GM12864 (cell line): ENCODE measurements around the gene PTAR1.
"Not testable (repeated sequence)": the region's sequence is repeated elsewhere in the genome, so short reads cannot be mapped to it uniquely, and the experiment has no call there.

ENCODE experiments used
- DNase-seq: peaks from one replicate; pipeline ENCODE4 v3.0.0-alpha.2; 2011; ENCODE audit warnings: low read depth
- H3K4me3 ChIP-seq: 2 replicates; pipeline ENCODE4 v1.5.1; 2011; ENCODE audit warnings: mild to moderate bottlenecking, low read depth, low read length, control low read depth
- TF ChIP-seq, protein P1 (sequence below): IDR thresholded peaks from 2 replicates; pipeline ENCODE4 v1.5.1; 2011; ENCODE audit warnings: low read depth, mild to moderate bottlenecking, moderate library complexity, low read length, control low read depth, inconsistent platforms; ENCODE audit errors: missing control alignments

PTAR1 gene

DNA sequence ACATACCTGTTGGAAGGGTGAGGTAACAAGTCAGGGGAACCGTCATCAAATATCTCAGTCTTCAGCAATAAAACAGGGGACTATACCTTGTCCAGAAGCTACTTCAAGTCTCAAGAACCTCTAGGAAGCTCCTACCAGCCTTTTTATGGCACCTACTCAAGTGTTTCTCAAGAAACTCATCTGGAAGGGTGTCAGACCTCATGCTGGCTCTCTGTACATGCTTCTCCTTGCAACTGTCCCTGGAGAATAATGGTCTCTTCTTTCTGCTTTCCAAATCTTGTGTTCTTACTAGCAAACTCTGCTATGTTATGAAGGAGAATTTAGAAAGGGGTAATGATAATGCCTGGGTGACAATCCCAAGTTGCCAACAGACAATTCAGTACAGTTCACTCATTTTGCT is 8.3 kb upstream of the PTAR1 start:
- DNase-seq: no peak

DNA sequence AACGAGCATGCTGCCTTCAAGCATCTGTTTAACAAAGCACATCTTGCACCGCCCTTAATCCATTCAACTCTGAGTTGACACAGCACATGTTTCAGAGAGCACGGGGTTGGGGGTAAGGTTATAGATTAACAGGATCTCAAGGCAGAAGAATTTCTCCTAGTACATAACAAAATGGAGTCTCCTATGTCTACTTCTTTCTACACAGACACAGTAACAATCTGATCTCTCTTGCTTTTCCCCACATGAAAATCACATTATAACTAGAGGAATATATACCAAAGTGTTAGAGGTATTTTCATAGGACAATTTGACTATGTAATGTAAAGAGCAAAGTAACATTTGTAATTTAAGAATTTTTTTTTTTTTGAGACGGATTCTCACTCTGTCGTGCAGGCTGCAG is 4.1 kb upstream of the PTAR1 start:
- DNase-seq, H3K4me3 ChIP-seq: not testable (repeated sequence)

More for the DNA sequence above, 8.3 kb upstream of the PTAR1 start:
- TF ChIP-seq, protein P1, sequence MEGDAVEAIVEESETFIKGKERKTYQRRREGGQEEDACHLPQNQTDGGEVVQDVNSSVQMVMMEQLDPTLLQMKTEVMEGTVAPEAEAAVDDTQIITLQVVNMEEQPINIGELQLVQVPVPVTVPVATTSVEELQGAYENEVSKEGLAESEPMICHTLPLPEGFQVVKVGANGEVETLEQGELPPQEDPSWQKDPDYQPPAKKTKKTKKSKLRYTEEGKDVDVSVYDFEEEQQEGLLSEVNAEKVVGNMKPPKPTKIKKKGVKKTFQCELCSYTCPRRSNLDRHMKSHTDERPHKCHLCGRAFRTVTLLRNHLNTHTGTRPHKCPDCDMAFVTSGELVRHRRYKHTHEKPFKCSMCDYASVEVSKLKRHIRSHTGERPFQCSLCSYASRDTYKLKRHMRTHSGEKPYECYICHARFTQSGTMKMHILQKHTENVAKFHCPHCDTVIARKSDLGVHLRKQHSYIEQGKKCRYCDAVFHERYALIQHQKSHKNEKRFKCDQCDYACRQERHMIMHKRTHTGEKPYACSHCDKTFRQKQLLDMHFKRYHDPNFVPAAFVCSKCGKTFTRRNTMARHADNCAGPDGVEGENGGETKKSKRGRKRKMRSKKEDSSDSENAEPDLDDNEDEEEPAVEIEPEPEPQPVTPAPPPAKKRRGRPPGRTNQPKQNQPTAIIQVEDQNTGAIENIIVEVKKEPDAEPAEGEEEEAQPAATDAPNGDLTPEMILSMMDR: no peak
- H3K4me3 ChIP-seq: no peak overlapping the region

DNA sequence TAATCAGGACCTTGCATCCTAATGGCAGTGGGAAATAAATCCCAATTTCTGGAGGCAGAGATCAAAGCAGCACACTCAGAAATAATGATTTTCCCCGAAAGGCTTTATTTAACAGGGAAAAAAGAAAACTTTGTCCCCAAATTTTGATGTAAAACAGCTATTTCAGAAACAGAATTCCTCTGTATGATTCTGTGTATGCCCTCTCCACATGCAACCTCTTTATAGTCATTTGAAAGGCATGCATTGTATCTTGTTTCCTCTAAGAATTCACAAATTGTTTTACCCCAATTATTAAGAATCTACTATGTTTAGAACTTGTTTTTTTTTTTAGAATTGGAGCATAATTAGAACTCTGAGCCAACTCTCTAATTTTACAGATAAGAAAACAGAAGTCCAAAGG is 2.7 kb upstream of the PTAR1 start:
- DNase-seq: no peak
- TF ChIP-seq, protein P1: no peak
- no peak overlapping the region for H3K4me3 ChIP-seq

DNA sequence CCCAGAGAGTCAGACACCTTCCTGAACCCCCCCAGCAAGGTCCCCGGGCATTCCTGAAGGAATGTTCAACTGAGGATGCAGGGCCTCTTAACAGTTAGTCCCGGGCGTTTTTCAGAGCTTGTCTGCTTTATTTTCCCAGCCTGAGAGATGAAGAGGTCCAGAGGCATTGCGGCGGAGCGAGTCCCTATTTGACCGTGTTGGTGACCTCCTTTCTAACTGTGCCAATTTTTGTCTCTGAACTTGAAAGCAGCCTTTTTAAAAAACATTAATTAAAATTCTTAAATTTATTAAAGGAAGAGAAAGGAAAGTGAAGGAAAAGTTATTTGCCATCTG is 433 bp upstream of the PTAR1 start:
- no peak for DNase-seq
- TF ChIP-seq, protein P1: no peak
- H3K4me3 ChIP-seq: peak overlapping the region; percentile 53

DNA sequence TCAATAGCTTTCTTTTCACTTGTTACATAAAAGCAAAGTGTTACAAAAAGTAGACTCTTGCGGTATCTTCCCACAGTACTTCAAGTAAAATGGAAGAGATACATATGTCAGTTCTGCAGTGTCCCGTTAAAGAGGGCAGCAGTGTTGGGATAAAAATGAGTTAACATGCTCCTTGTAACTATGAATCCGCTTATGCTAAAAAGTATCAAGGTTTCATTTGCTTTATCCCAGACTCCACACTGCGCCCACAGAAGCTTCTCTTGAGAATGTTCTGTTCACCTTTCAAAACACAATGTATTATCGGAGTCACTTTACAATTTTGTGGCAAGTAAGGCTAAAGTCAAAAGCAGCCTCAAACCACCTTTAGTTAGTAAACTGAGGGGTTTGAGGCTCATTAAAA is 790 bp downstream of the PTAR1 start:
- TF ChIP-seq, protein P1: no peak
- H3K4me3 ChIP-seq: peak overlapping the region; percentile 97
- no peak for DNase-seq

DNA sequence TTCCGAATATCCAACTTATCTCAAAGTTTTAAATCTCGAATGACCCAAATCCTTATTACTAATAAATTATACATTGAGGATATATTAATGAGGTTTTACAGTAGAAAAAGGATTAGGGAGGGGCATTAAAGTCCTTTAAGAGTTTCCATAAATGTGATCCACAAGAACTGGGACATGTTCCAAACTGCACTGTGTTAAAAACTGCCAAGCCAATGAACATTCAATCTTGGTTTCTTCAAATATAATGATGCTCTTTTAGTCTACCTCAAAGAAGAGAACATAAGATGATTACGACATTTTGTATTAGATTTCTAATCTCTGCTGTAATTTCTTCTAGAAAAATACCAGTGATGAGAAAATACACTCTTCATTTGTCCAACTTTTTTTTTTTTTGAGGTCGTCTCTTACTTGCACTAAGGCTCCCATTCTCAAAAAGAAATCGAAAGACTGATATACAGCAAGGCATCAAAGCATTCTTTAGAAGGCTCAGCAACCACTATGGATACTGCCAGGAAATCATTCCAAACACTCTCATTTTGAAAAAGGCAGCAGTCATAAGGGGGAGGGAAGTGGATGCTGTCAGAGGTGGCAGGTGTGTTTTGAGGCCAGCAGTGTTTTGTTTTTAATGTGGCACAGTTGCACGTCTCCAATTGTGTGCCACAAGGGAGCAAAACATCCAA is 1.7 kb downstream of the PTAR1 start:
- DNase-seq: no peak
- H3K4me3 ChIP-seq: peak overlapping the region; percentile 97
- TF ChIP-seq, protein P1: no peak

DNA sequence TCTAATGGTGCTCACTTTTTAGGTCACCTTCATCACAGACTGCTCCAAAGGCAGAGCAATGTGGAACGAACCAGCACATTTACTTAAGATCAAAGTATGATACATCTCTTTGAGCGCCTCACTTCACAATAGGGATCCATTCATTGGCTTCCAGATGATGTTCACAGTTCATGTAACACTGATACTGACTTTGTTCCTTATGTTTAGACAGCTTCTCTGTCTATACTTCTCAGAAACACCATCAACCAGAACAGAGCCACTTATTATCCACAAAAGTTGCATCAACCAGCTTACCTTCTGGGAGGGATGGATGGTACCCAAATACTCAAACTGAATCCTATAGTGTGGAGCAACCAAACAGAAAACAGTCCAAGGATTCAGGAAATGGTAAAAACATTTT is 4.6 kb downstream of the PTAR1 start:
- no peak for DNase-seq
- TF ChIP-seq, protein P1: no peak
- H3K4me3 ChIP-seq: no peak overlapping the region

DNA sequence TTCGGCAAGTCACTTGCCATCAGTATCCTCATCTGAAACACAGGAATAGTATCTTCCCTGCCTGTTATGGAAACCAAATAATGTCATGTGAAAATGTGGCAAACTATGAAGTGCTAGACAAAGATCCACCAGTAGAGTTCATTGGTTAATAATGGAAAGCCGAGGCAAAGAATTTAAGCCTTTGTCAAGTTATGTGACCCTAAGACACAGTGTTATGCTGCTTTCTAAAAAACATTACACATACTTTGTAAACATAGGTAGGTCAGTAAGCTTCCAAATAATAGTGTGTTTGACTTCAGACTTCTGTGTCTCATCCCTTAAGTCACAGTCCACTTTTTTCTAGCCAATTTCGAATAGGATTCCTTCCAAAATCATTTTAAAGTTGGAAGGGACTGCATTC is 6.0 kb downstream of the PTAR1 start:
- TF ChIP-seq, protein P1: no peak

More for the DNA sequence above, 6.0 kb downstream of the PTAR1 start:
- DNase-seq: no peak
- H3K4me3 ChIP-seq: no peak overlapping the region
